UCSD-AML1 (cell line): ENCODE measurements around the gene NCAPG.
A peak's percentile ranks its signal among the peaks of the same experiment; 100 is the strongest.
"Not testable (repeated sequence)": the region's sequence is repeated elsewhere in the genome, so short reads cannot be mapped to it uniquely, and the experiment has no call there.

Source experiments
- DNase-seq: peaks from one replicate; lab custom pipeline; 2025; ENCODE audit not compliant: unreplicated experiment; lab: John Stamatoyannopoulos, UW

NCAPG gene

DNA sequence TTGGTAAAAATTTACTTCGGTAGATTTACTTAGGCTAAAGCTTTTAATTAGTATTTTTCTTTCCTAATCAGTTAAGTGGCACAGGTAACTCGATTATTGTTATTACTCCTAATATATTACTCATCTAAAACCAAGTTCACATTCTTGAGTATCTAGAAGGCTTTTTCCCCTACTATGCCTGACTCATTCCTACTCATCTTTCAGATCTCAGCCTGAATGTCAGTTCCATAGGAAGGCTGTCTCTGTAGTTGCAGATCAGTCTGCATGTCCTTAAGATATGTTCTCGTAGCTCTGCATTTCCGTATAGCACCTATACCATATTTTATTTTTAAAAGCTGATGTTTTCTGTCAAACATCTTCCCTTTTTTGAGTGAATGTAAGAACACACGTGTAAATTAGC lies 23.5 kb upstream of the NCAPG start:
- DNase-seq, result no peak

DNA sequence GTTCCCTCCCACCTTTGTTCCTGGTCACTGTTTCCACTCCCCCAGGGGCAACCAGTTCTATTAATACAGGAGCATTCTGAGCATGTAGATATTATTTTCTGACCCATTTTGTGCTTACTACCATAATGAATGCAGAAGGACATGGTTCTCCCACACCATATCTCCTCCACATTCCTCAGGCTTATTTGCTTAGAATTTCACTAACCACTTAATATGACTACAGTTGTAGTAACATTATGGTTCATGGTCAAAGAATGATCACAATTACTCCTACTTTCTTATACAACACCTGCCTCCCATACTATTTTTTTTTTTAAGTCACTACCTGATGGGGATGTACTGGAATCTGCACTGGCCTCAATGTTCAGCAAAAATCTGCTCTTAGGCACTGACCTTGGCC lies 21.8 kb upstream of the NCAPG start:
- DNase-seq, result no peak

DNA sequence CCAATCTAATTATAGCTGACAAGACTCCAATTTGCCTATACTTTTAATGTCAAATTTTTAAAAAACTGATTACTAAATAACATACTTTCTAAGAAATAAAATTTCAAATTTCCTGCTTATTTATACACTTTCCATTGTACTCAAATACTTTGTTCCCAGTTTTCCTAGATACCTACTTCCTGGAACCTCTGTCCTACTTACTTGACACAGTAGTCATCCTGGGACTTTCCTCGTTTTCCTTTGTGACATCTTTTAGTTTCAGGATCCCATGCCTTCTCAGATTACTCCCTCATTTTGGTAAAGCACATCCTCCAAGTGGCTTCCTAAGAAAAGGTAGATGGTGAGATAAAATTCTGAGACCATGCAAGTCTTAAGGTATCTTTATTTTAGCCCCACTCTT lies 16.0 kb upstream of the NCAPG start:
- DNase-seq, result no peak

DNA sequence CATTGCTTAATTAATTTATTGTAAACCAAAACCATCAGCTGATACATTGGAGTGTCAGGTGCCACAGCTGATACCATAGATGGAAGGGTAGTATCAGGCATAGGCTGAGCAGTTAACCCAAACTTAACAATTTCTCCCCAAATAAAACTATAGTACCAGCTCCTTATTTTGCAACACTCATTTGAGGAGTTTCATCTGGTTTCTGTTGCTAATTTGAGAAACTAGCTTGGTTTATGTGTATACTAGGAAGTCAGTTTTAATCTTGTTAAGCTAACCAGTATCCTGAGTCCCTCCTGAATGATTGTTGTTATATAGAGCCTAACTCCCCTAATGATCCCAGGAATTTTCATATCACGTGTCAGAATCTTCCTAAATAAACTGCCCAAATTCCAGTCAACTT lies 13.0 kb upstream of the NCAPG start:
- DNase-seq, result no peak

DNA sequence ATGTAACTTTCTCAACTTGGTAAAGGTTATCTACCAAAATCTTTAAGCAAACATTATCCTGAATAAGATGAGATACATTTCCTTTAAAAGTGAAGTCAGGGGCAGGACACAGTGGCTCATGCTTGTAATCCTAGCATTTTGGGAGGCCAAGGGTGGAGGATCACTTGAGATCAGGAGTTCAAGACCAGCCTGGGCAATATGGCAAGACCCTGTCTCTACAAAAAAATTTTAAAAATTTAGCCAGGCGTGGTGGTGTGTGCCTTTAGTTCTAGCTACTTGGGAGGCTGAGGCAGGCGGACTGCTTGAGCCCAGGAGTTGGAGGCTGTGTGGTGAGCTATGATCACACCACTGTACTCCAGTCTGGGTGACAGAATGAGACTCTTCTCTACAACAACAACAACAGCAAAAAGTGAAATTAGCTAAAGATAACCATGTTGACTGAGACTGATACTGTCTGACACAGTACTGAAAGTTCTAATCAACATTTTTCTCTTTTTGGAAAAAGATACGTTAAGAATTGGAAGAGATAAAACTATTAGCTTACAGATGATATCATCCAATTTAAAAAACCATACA lies 5.1 kb upstream of the NCAPG start:
- DNase-seq, result no peak

DNA sequence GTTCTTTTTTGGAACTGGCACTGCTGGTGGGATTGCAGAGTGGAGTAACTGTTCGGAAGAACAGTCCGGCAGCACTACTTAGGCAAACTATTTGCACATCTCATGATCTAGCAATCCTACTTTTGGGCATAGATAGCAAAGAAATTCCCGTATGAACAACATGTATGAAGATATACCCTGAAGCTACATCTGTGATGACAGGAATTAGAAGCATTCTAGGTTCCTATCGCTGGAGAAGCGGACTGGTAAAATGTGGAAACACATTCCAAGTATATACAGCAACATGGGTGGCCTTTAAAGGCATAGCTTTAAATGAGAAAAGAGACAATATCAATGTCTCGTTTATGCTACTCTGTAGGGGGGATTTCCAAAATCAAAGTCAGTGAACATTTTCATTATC lies 3.3 kb upstream of the NCAPG start:
- no peak for DNase-seq

DNA sequence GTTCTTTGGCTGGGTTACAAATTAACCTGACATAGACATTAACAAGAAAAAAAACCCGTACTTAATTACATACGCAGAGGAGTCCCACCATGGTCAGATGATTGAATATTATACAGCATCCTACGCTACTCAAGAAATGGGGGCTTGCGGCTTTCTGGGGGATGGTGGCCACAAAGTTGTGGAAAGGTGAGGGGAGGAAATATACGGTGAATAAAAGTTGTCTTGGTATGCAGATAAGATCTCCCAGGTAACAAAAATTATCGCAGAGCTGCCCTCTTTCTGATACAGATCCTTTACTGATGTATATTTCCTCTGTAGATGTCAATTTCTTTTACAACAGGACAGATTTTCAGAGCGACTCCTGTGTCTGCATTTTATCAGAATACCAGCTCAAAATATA lies 1.1 kb upstream of the NCAPG start:
- DNase-seq, result no peak

DNA sequence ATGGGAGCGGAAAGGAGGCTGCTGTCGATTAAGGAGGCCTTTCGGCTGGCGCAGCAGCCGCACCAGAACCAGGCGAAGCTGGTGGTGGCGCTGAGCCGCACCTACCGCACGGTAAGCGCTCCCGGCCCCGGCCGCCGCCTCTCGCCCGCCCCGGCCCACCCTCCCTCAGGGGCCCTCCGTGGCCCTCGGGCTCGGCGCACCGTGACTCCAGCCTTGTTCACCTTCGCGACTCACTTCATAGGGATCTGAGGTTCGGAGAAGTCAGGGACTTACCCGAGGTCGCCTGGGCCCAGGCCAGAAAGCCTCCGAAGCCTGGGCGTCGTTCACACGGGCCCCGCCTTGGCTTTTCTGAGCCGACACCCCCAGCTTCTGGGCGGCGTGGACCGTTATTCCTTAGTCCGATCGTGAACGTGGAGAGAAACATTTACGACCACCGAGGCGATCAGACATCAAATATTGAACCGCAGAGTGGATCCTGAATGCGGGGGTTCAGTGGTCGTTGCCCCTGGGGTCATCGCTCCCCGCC lies 362 bp downstream of the NCAPG start:
- no peak for DNase-seq

DNA sequence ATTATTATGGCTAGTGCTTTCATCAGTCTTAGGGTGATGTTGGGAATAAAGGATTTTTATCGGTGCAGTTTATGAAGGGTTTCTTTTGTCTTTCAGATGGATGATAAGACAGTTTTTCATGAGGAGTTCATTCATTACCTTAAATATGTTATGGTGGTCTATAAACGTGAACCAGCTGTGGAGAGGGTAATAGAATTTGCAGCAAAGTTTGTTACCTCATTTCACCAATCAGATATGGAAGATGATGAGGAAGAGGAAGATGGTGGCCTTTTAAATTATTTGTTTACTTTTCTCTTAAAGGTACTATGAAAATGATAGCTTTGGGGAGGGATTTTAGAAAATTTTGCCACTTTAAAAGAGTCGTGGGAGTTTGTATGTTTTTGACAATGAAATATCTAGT lies 1.3 kb downstream of the NCAPG start:
- no peak for DNase-seq

DNA sequence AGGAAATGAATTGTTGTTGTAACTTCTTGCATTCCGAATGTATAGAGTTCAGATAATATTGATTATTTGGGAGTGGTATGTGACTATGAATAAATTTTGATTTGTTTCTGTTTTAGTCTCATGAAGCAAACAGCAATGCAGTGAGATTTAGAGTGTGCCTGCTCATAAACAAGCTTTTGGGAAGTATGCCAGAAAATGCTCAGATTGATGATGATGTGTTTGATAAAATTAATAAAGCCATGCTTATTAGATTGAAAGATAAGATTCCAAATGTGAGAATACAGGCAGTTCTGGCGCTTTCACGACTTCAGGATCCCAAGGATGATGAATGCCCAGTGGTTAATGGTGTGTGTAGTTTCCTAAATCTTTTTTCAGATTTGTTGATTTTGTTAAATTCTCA lies 2.0 kb downstream of the NCAPG start:
- DNase-seq, result no peak

DNA sequence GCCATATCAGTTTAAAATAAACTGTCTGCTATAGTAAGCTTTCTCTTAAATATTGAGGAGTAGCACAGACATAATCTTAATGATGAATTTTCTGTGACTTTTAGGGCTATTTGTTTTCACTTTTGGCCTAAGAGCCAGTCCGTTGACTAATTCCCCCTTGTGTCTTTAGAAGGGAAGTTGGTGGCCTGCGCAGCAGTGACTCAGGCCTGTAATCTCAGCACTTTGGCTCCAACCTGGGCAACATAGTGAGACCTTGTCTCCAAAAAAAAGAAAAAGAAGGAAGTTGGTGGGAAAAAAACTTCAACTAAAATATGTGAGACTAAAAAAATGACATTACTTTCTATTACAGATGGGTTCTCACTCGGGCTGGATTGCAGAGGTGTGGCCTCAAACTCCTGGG lies 3.4 kb downstream of the NCAPG start:
- peak; percentile 17 for DNase-seq

DNA sequence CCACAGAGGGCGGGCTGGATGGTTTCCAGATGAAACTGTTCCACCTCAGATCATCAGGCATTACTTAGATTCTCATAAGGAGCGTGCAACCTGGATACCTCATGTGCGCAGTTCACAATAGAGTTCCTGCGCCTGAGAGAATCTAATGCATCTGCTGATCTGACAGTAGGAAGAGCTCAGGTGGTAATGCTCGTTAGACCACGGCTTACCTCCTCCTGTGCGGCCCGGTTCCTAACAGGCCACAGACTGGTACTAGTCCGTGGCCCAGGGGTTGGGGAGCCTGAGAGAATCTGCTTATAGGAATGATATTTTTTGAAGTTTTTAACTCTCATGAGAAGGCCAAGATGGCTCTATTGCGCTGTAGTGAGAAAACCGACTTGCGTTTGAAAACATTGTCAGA lies 5.4 kb downstream of the NCAPG start:
- no peak for DNase-seq

DNA sequence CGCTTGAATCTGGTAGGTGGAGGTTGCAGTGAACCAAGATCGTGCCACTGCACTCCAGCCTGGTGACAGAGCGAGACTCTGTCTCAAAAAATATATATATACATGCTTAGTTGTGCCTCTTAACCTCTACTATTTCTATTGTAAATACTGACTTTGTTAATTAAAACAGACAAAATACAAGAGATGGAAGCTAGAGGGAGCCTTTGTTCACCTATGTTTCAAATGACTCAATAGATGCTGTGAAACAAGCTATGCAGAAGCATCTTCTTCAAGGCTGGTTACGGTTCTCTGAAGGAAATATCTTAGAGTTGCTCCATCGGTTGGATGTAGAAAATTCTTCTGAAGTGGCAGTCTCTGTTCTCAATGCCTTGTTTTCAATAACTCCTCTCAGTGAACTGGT lies 6.2 kb downstream of the NCAPG start:
- no peak for DNase-seq

DNA sequence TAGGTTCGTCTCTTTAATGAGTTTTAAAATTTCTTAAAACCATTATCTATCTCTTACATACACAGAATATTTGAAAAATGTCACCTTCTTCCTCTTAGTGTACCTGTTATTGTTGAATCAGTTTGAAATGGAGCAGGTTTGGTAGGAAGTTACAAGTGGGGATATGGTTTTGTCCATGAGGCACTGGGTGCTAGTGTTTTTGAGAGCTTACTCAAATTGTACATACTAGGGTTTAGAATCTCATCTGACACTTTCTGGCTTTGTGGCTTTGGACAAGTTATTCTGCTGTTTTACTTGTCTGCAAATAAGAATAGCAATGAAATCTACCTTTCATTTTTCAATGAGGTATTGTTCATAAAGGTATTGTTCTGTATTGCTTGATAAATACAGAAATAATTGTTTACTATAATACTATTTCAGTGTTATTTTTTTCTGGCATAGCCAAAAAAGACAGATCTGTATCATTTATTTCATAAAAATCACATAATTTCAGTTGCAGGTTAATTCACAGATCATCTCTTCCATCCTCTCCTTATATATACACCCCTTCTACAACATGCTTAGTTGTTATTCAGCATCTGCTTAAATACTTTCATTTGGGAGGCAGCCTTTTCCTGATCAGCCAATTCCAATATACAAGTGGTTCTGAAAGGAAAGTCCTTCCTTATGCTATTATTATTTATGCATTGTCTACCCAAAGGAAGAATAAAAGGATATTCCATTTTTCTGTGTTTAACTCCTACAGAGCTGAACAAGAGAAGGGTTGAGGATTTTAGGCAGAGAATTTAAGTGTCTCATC lies 13.3 kb downstream of the NCAPG start:
- DNase-seq, result no peak

DNA sequence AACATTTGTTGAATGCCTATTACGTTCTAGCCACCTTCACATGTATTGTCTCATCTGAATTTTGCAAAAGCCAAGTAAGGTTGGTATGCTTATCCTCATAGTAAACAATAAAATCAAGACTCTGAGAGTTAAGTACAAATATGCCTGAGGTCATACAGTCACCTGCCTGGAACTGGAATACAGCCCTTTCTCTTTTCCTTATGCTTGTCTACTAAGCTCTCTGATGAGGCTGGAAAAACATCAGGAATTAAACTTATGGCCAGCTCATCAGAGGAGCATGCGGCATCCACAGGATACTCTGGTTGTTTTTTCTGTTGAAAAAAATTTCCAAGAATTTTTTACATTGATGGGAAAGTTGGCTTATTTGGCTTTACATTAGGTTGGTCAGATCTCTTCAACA lies 35.5 kb downstream of the NCAPG start:
- no peak for DNase-seq

DNA sequence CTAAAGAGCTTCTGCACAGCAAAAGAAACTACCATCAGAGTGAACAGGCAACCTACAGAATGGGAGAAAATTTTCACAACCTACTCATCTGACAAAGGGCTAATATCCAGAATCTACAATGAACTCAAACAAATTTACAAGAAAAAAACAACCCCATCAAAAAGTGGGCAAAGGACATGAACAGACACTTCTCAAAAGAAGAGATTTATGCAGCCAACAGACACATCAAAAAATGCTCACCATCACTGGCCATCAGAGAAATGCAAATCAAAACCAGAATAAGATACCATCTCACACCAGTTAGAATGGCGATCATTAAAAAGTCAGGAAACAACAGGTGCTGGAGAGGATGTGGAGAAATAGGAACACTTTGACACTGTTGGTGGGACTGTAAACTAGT lies 39.5 kb downstream of the NCAPG start:
- DNase-seq, result not testable (repeated sequence)

DNA sequence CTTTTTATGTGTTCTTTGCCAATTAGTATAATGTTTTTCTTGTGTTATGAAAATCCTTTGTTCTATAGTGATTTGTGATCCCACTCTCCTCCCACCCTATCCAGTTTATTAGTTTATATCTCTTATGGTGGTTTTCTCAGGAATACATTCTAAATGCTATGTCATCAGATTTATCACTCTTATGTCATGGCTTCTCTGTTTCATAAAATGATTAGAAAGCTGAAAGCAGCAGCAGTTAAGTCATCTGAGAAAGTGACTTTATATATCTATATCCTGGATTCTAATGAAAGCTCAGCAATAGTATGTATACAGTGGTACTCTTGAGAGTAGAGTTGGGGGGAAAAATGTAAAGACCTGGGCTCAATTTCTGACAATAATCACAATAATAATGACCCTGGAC lies 41.2 kb downstream of the NCAPG start:
- no peak for DNase-seq

DNA sequence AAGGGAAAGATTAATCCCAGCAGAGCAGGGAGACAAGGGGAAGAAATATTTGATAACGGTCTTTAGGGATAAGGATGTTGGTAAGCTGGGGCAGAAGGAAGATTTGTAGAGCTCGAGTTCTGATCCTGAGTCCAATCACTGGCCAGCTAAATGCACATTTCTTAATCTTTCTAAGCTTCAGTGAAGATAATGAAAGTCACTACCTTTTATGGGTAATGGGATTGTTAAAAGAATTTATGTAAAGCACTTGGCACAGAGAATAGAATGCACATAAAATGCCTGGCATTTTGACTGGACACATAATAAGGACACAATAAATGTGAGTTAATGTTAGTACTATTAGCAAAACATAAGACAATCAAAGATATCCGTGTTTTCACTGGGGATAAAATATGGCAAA lies 43.3 kb downstream of the NCAPG start:
- no peak for DNase-seq

DNA sequence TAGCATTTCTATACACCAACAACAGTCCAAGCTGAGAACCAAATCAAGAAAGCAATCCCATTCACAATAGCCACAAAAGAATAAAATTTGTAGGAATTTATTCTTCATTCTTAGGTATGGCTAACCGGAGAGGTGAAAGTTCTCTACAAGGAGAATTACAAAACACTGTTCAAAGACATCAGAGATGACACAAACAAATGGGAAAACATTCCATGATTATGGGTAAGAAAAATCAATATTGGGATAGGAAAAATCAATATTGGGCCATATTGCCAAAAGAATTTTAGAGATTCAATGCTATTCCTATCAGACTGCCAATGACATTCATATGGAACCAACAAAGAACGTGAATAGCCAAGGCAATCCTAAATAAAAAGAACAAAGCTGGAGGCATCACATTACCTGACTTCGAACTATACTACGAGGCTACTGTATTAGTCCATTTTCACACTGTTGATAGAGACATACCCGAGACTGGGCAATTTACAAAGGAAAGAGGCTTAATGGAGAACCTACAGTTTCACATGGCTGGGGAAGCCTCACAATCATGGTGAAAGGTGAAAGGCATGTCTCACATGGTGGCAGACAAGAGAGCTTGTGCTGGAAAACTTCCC lies 49.1 kb downstream of the NCAPG start:
- no peak for DNase-seq

DNA sequence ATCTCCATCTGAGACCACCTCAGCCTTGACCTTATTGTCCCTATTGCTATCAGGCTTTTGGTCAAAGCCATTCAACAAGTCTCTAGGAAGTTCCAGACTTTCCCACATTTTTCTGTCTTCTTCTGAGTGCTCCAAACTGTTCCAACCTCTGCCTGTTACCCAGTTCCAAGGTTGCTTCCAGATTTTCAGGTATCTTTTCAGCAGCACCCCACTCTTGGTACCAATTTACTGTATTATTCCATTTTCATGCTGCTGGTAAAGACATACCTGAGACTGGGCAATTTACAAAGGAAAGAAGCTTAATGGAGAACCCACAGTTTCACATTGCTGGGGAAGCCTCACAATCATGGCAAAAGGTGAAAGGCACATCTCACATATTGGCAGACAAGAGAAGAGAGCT lies 51.1 kb downstream of the NCAPG start:
- not testable (repeated sequence) for DNase-seq

DNA sequence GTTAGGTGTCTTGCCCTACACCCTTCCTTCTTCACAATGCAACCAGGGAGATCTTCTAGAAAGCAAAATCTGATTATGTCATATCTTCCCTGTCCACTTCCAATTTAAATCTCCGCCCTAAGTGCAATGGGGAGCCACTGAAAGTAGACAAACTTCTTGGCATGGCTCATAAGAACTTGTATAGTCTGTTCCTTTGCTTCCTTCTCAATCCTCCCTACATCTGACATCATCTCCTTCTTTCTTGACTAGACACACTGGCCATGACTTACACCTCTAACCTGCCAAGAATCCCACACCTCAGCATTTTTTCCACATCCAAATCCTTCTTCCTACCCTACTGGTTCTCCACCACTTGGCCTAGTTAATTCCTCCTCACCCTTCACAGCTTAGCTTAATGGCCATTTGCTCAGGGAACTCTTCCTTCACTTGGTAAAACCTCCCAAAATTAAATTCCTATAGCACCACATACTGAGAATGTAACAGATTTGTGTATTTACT lies 55.1 kb downstream of the NCAPG start:
- no peak for DNase-seq

DNA sequence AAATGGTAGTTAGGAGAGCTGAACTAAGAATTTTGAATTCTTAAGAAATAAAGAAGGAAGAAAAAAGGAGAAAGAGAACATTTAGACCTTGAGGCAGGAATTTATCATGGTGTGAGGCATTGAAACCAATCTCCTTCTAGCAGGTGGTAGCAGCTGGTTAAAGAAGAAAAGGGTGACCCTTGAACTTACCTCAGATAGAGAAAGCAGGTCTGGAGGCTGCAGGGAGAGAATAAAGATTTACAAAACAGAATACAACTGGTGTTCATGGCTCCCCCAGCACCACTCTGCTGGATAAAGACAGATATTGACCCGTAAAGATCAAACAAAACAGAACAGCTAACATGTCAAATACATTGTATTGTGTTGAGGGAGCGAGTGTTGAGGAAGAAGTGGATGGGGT lies 56.0 kb downstream of the NCAPG start:
- no peak for DNase-seq
